HL-60 (cell line): Measurements from ENCODE around the gene BDH1.

Experiments
- DNase-seq, 2 experiments: peaks; one replicate each; pipeline ENCODE4 v3.0.0-alpha.2; 2010 to 2020; ENCODE audit warnings: low read depth in 1 of 2, low spot score in 1 of 2
- H3K27ac ChIP-seq: fragments of 250-450 bp; sonication (Bioruptor Pico); replicated peaks from 2 replicates; pipeline ENCODE4 v1.5.1; 2020; ENCODE audit warnings: mild to moderate bottlenecking, moderate library complexity
- H3K27me3 ChIP-seq: fragments of 250-450 bp; sonication (Bioruptor Pico); 2 replicates; pipeline ENCODE4 v1.5.1; 2021; ENCODE audit warnings: mild to moderate bottlenecking, moderate library complexity; ENCODE audit not compliant: insufficient read depth, poor library complexity, severe bottlenecking
- H3K4me3 ChIP-seq: replicated peaks from 2 replicates; pipeline ENCODE4 v1.5.1; 2011; ENCODE audit warnings: mild to moderate bottlenecking, control low read depth, low read length; ENCODE audit not compliant: insufficient read depth
- CTCF ChIP-seq: IDR thresholded peaks from one replicate; pipeline ENCODE4 v1.5.1; 2011; ENCODE audit warnings: low read length, control low read depth, inconsistent platforms; ENCODE audit not compliant: insufficient read depth
- GABPA ChIP-seq: IDR thresholded peaks from 2 replicates; pipeline ENCODE4 v1.6.1; 2012; ENCODE audit warnings: low read depth
- POLR2AphosphoS5 ChIP-seq: IDR thresholded peaks from 2 replicates; pipeline ENCODE4 v1.6.1; 2012; ENCODE audit warnings: low read depth
- REST ChIP-seq: IDR thresholded peaks from 2 replicates; pipeline ENCODE4 v1.6.1; 2012; ENCODE audit warnings: low read depth; ENCODE audit not compliant: insufficient replicate concordance
- SPI1 ChIP-seq: IDR thresholded peaks from 2 replicates; pipeline ENCODE4 v1.6.1; 2012; ENCODE audit warnings: low read depth, mild to moderate bottlenecking, borderline replicate concordance

The BDH1 gene

GRCh38 chr3:197460639-197461038 lies 95.1 kb downstream of the BDH1 start:
- DNase-seq = no peak
- TF ChIP-seq POLR2AphosphoS5 (no peak), GABPA (no peak), SPI1 (no peak), CTCF (no peak), REST (no peak)
- H3K4me3 ChIP-seq = no peak overlapping the region
- H3K27me3 ChIP-seq = peaks cover 12% of the 10 kb centered on the region
- H3K27ac ChIP-seq = no peak overlapping the region

- no peak overlapping the region for H3K27ac ChIP-seq
- TF ChIP-seq GABPA = no peak
- TF ChIP-seq CTCF = no peak
- TF ChIP-seq SPI1 = no peak
- TF ChIP-seq POLR2AphosphoS5 = no peak
- TF ChIP-seq REST = no peak
- peak; percentile 4 to 21 for DNase-seq
- no peak overlapping the region for H3K4me3 ChIP-seq
- H3K27me3 ChIP-seq = peaks cover 19% of the 10 kb centered on the region
Measured at GRCh38 chr3:197460002-197460401, 95.8 kb downstream of the BDH1 start.
